ENCODE results near the gene VTI1A.

DNA sequence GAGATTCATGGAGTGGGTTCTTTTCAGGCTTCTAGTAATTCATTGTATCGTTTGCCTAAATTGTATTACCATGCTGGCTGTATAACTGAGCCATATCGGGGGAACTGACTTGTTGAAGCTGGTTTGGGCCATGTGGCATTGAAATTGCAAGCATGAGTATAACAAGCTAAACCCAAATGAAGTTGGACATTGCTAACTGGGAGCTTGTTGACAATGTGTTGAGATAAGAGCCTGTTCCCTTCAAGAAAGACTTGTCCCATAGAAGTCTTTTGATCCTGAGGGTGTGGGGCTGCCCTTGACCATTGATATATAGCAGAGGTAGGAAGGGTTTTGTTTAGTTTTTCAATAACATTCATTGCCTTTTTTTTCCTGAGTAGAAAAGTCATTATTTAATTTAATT lies 156.0 kb downstream of the VTI1A start:
- no peak for TF ChIP-seq CTCF (IDR thresholded peaks at IDR 0.05; ENCODE audit: low read depth, low read length)
- TF ChIP-seq, protein P1, sequence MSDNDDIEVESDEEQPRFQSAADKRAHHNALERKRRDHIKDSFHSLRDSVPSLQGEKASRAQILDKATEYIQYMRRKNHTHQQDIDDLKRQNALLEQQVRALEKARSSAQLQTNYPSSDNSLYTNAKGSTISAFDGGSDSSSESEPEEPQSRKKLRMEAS (IDR thresholded peaks at IDR 0.05; ENCODE audit: low read depth, low read length): no peak

Measured in NB4 (cell line).